Caco-2 (cell line): Measurements from ENCODE around the gene CCNB1. TPM values are rescaled to one million over a fixed set of nuclear protein-coding genes. Genes with fewer than 3 reads are reported as not detected.

Experiments used
- BruUV-seq: library from RNA; stranded (reverse); fragments of 400-500 nt; replicated peaks from 2 replicates; lab custom pipeline; 2021; lab: Mats Ljungman, UMichigan
- CTCF ChIA-PET: fragments of 300-600 bp; sonication (Branson Sonifier 250); formaldehyde crosslinking; loops from one replicate; lab custom pipeline; 2022; ENCODE audit warnings: antibody characterized with exemption; lab: Charles Lee
- POLR2A ChIA-PET: fragments of 300-600 bp; sonication (Branson Sonifier 250); formaldehyde crosslinking; loops from one replicate; lab custom pipeline; 2022; ENCODE audit warnings: antibody characterized with exemption; lab: Charles Lee
- DNase-seq, 2 experiments: peaks; one replicate each; pipeline versions ENCODE4 v3.0.0 to v3.0.0-alpha.2; 2020 to 2022
- H3K27me3 ChIP-seq: replicated peaks from 2 replicates; pipeline ENCODE4 v1.6.0; 2011; ENCODE audit warnings: low read length; ENCODE audit not compliant: control insufficient read depth, insufficient read depth
- H3K36me3 ChIP-seq: 2 replicates; pipeline ENCODE4 v1.5.1; 2011; ENCODE audit warnings: low read length; ENCODE audit not compliant: control insufficient read depth, insufficient read depth
- H3K4me1 ChIP-seq: fragments of 250-450 bp; sonication (Bioruptor Pico); 2 replicates; pipeline ENCODE4 v1.5.1; 2020; ENCODE audit warnings: mild to moderate bottlenecking
- H3K4me3 ChIP-seq: 2 replicates; pipeline ENCODE4 v1.5.1; 2011; ENCODE audit warnings: low read depth, mild to moderate bottlenecking, control low read depth, low read length
- H3K9me3 ChIP-seq: fragments of 250-450 bp; sonication (Bioruptor Pico); 2 replicates; pipeline ENCODE4 v1.5.1; 2020; ENCODE audit warnings: mild to moderate bottlenecking, moderate library complexity
- H3K27ac Mint-ChIP-seq: one replicate; pipeline ENCODE4 v1.8.0; 2022; ENCODE audit warnings: mixed read lengths; ENCODE audit not compliant: unreplicated experiment
- H3K27me3 Mint-ChIP-seq: one replicate; pipeline ENCODE4 v1.8.0; 2022; ENCODE audit warnings: mixed read lengths; ENCODE audit not compliant: insufficient read depth, unreplicated experiment
- H3K36me3 Mint-ChIP-seq: one replicate; pipeline ENCODE4 v1.8.0; 2022; ENCODE audit warnings: mild to moderate bottlenecking, mixed read lengths; ENCODE audit not compliant: insufficient read depth, unreplicated experiment
- H3K4me1 Mint-ChIP-seq: one replicate; pipeline ENCODE4 v1.8.0; 2022; ENCODE audit warnings: low read depth, mixed read lengths; ENCODE audit not compliant: unreplicated experiment
- H3K4me3 Mint-ChIP-seq: one replicate; pipeline ENCODE4 v1.8.0; 2022; ENCODE audit warnings: mild to moderate bottlenecking, moderate library complexity, mixed read lengths; ENCODE audit not compliant: unreplicated experiment
- H3K9me3 Mint-ChIP-seq: one replicate; pipeline ENCODE4 v1.8.0; 2022; ENCODE audit warnings: mixed read lengths; ENCODE audit not compliant: unreplicated experiment
- CTCF ChIP-seq, 2 experiments: fragments of 200-600 bp in 1 of 2; IDR thresholded peaks; 1 replicate in 1 of 2; 2 replicates in 1 of 2; pipeline versions ENCODE4 v1.5.1 to v1.8.0; 2011 to 2022; ENCODE audit warnings: antibody characterized with exemption in 1 of 2, control low read depth in 1 of 2, inconsistent platforms in 1 of 2, low read depth in 1 of 2, low read length in 1 of 2, mild to moderate bottlenecking in 1 of 2, moderate library complexity in 1 of 2; ENCODE audit not compliant: insufficient read depth in 1 of 2, severe bottlenecking in 1 of 2, unreplicated experiment in 1 of 2
- intact Hi-C: fragments of 100-400 bp; cut with micrococcal nuclease; formaldehyde crosslinking; loops from one replicate; pipeline ENCODE4 v1.10.0; 2022; ENCODE audit not compliant: unreplicated experiment
- total RNA-seq: library from RNA; stranded (reverse); gene quantifications from 2 replicates; pipeline ENCODE4 v1.2.3, GENCODE V29; 2022

The CCNB1 gene
- total RNA-seq, 1 experiment from 2014 or later, result 338 TPM

- Histone ChIP-seq H3K4me1 (no peaks in the 10 kb centered on the region), H3K27me3 (no peaks in the 10 kb centered on the region), H3K9me3 (no peaks in the 10 kb centered on the region), H3K36me3 (no peaks in the 10 kb centered on the region), H3K4me3 (no peak overlapping the region)
- Mint-ChIP-seq H3K4me1 (no peaks in the 10 kb centered on the region), H3K4me3 (no peak overlapping the region), H3K36me3 (peaks cover 4% of the 10 kb centered on the region), H3K27ac (no peak overlapping the region), H3K9me3 (peaks cover 7% of the 10 kb centered on the region), H3K27me3 (no peaks in the 10 kb centered on the region)
- intact Hi-C loops, result no loop called here
- ChIA-PET CTCF (interaction anchor here (0.6 kb wide), 1 partner anchor 115 kb away, joined by 3 read pairs; no protein-coding TSS in a partner anchor), POLR2A (no interaction called here)
- no peak for TF ChIP-seq CTCF (IDR thresholded peaks at IDR 0.05; ENCODE audit: insufficient read depth in 1 of 2, low read depth in 1 of 2, low read length in 1 of 2, severe bottlenecking in 1 of 2, unreplicated experiment in 1 of 2)
- DNase-seq, result no peak
- no TSS peak for BruUV-seq
Observed at GRCh38 chr5:69149676-69150010, 17.3 kb upstream of the CCNB1 start.

GRCh38 chr5:69152731-69153130, 14.2 kb upstream of the CCNB1 start:
- no peak overlapping the region for H3K4me3 ChIP-seq
- H3K36me3 ChIP-seq, result no peaks in the 10 kb centered on the region
- CTCF ChIA-PET, result no interaction called here
- no peak overlapping the region for H3K4me3 Mint-ChIP-seq
- H3K27ac Mint-ChIP-seq, result no peak overlapping the region
- intact Hi-C loops, result no loop called here
- H3K9me3 Mint-ChIP-seq, result peaks cover 3% of the 10 kb centered on the region
- no peaks in the 10 kb centered on the region for H3K4me1 ChIP-seq
- no peaks in the 10 kb centered on the region for H3K4me1 Mint-ChIP-seq
- POLR2A ChIA-PET, result no interaction called here
- DNase-seq, result no peak
- no TSS peak for BruUV-seq
- H3K36me3 Mint-ChIP-seq, result peaks cover 4% of the 10 kb centered on the region
- no peaks in the 10 kb centered on the region for H3K27me3 Mint-ChIP-seq
- no peaks in the 10 kb centered on the region for H3K9me3 ChIP-seq
- TF ChIP-seq CTCF (IDR thresholded peaks at IDR 0.05; ENCODE audit: insufficient read depth in 1 of 2, low read depth in 1 of 2, low read length in 1 of 2, severe bottlenecking in 1 of 2, unreplicated experiment in 1 of 2), result no peak
- no peaks in the 10 kb centered on the region for H3K27me3 ChIP-seq

- BruUV-seq, result no TSS peak
- no peaks in the 10 kb centered on the region for H3K27me3 ChIP-seq
- Mint-ChIP-seq H3K9me3 (no peaks in the 10 kb centered on the region), H3K27me3 (no peaks in the 10 kb centered on the region), H3K36me3 (peaks cover 4% of the 10 kb centered on the region), H3K27ac (no peak overlapping the region), H3K4me3 (no peak overlapping the region), H3K4me1 (no peaks in the 10 kb centered on the region)
- ChIA-PET POLR2A (no interaction called here), CTCF (no interaction called here)
- intact Hi-C loops, result no loop called here
- no peak for DNase-seq
- no peaks in the 10 kb centered on the region for H3K9me3 ChIP-seq
- TF ChIP-seq CTCF (IDR thresholded peaks at IDR 0.05; ENCODE audit: insufficient read depth in 1 of 2, low read depth in 1 of 2, low read length in 1 of 2, severe bottlenecking in 1 of 2, unreplicated experiment in 1 of 2), result no peak
- no peak overlapping the region for H3K4me3 ChIP-seq
- no peaks in the 10 kb centered on the region for H3K4me1 ChIP-seq
- no peaks in the 10 kb centered on the region for H3K36me3 ChIP-seq
Observed at GRCh38 chr5:69156456-69156855, 10.5 kb upstream of the CCNB1 start.
